ENCODE measurements around the gene BAIAP2.
"Not testable (repeated sequence)": the region's sequence is repeated elsewhere in the genome, so short reads cannot be mapped to it uniquely, and the experiment has no call there.

BAIAP2 gene

DNA sequence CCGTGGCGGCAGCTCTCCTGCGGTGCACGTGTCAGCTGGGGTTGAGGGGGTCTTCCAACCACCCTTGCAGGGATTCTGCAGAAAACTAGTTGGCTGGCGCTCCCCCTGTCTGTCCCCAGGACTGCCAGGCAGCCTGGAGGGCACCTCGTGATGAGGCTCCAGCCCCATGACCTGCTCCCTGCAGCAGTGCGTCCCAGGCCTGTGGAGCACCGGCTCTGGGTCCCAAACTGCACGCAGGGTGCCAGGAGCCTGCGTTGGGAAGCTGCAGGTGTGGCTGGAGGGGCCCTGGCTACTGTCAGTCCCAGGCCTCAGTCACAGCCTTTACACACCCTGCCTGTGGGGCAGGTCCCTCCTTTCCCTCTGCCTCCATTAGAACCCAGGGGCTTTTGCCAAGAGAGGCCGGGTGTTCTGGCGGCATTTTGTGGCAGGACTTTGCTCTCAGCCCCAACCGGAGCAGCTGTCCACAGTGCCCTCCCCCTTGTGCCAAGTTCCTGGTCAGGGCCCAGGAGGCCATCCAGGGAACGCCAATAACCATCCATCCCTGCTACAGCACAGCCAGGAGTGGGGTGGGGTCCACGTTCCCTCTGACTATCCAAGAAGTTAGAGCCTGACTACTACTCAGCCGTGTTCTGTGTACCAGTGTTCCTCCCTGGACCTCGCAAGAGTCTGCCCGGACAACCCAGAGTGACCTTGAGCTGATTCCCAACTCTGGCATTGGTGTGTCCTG lies 34.2 kb upstream of the BAIAP2 start:
- no peak for DNase-seq (ENCODE audit: low read depth in 2 of 3, low spot score in 1 of 3)

DNA sequence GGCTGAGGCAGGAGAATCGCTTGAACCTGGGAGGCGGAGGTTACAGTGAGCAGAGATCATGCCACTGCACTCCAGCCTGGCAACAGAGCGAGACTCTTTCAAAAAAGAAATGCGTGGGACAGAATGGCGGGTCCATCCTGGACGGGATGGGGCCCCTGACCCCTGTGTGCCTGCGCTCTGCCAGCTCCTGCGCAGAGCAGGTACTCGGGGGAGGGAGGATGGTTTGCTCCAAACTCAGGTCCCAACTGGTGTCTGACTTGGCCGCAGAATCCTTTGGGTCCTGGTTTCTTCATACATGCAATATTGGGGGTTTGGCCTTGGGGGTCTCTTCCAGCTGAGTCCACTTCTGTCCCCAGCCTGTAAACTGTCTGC lies 33.0 kb upstream of the BAIAP2 start:
- no peak for DNase-seq (ENCODE audit: low read depth in 2 of 3, low spot score in 1 of 3)

DNA sequence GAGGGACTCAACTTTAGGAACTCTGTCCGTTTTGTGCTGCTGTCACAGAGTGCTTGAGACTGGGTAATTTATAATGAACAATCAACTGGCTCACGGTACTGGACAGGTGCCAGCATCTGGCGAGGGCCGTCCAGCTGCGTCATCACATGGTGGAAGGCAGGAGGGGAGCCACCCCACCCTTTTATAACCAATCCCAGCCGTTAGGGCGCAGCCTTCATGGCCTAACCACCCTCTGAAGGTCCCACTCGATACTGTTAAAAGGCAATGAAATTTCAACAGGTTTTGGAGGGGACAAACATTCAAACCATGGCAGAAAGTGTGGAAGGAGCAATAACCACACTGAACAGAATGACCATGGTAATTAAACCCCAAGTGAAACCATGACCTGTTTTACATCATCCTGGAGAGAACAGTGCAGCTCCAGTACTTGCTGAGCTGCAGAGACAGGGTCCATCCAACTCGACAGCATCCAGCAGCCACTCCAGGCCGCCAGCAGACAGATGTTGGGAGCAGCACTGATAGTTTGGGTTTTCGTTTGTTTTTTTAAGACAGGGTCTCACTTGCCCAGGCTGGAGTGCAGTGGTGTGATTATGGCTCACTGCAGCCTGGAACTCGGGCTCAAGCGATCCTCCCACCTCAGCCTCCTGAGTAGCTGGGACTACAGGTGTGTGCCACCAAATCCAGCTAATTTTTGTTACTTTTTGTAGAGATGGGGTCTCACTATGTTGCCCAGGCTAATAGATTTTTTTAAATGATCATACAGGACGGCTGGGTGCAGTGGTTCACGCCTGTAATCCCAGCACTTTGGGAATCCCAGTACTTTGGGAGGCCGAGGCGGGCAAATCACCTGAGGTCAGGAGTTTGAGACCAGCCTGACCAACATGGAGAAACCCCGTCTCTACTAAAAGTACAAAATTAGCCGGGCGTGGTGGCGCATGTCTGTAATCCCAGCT lies 32.3 kb upstream of the BAIAP2 start:
- no peak for DNase-seq (ENCODE audit: low read depth in 2 of 3, low spot score in 1 of 3)

DNA sequence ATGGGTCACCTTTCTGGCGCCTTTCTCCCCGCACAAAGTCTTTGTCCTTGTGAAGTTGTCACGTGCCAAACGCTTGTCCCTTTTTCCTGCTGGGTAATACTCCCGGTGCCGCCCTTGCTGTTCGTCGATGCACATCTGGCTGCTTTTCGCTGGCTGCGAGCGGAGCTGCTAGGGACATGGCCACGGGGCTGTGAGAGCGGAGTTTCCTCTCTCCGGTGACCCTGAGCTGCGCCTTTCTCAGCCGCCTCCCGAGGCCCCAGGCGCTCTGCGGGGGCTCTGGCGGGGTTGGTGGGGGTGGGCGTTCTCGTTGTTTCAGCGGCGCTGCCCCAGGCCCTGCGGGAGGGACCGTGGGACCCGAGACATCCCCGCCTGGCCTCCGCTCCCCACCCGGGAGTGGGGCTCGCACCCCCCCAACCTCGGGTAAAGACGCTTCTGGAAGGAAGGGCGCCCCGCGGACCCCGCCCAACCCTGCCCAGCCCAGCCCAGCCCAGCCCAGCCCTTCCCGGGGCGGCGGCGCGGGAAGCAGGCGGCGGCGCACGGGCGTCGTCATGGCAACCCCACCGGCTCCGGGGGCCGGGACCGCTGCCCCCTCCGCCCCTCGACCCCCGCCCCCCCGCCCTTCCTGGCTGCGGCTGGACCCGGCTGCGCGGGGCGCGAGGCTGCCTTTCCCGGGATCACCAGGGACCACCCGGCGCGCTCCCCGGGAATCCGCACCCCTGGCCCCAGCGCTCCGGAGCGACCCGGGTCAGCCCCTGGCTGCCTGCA lies 31.1 kb upstream of the BAIAP2 start:
- no peak for DNase-seq (ENCODE audit: low read depth in 2 of 3, low spot score in 1 of 3)

DNA sequence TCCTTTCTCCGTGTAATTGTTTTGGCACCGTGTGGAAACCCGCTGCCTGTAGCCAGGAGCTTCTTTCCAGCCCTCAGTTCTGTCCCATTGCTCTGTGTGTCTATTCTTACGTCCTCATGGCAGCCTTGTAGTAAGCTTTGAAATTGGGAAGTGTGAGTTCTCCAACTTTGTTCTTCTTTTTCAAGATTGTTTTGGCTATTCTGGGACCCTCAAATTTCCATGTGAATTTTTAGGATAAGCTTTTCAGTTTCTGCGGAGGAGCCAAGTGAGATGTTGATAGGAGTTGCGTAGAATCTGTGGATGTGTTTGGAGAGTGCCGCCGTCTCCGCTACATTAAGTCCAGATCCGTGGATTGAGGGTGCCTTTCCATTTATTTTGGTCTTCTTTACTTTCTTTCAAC lies 28.1 kb upstream of the BAIAP2 start:
- no peak for DNase-seq (ENCODE audit: low read depth in 2 of 3, low spot score in 1 of 3)

DNA sequence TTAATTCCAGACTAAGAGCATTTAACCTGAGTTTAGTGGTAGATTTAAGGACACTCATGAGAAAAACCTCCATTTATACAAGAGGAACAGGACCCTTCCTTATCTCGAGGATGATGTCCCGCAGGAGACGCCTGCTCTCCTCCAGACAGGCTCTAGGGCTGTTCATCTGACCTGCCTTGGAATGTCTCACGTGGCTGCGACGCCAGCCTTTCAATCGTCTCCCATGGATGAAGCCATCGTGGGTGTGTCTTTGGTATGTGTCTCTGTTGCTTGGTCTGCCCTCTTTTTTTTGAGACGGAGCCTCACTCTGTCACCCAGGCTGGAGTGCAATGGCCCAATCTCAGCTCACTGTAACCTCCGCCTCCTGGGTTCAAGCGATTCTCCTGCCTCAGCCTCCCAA lies 26.8 kb upstream of the BAIAP2 start:
- no peak for DNase-seq (ENCODE audit: low read depth in 2 of 3, low spot score in 1 of 3)

DNA sequence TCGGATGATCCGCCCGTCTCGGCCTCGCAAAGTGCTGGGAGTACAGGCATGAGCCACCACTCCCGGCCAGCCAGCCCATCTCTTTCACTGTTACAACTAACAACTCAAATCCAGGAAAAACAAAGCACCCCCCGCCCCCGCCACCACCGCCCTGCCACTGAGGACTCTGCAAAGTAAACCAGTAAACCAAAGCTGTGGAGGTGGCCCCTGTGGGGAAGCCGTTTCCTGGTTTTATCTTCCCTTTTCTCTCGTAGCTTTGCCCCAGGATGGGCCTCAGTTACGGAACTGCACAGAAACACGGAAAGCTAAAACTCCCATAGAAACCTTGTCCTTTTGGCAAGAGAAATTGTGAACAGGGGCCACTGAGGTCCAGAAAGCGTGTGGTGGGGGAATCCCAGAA lies 25.8 kb upstream of the BAIAP2 start:
- no peak for DNase-seq (ENCODE audit: low read depth in 2 of 3, low spot score in 1 of 3)

DNA sequence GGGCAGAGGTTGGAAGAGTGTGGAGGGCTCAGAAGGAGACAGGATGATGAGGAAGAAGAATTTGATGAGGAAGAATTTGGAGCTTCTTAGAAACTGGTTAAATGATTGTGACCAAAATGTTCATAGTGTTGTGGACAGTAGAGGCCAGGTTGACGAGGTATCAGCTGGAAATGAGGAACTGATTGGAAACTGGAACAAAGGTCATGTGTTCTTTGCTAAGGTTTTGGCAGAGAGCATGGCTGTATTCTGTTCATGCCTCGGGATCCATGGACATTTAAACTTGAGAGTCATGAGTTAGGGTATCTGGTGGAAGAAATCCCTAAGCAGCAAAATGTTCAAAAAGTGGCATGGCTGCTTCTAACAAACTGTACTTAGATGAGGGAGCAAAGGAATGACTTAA lies 24.0 kb upstream of the BAIAP2 start:
- DNase-seq (ENCODE audit: low read depth in 2 of 3, low spot score in 1 of 3) = no peak

DNA sequence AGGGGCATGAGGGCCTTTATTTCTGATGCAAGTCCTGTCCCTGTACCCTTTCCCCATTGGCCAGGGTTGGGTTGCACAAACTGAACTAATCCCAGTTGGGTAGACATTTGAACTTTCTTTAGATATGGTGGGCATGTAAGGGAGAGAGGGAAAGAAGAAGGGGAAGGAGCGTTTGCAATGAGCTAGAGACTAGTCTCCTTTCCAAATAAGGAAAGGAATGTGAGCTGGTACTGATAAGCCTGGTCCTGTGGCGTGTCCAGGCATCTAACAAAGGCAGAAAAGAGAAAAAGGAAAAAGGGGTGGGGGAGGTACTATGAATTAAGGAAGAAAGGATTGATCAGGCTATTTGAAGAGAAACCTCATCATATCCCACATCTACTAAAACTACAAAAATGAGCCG lies 23.0 kb upstream of the BAIAP2 start:
- no peak for DNase-seq (ENCODE audit: low read depth in 2 of 3, low spot score in 1 of 3)

DNA sequence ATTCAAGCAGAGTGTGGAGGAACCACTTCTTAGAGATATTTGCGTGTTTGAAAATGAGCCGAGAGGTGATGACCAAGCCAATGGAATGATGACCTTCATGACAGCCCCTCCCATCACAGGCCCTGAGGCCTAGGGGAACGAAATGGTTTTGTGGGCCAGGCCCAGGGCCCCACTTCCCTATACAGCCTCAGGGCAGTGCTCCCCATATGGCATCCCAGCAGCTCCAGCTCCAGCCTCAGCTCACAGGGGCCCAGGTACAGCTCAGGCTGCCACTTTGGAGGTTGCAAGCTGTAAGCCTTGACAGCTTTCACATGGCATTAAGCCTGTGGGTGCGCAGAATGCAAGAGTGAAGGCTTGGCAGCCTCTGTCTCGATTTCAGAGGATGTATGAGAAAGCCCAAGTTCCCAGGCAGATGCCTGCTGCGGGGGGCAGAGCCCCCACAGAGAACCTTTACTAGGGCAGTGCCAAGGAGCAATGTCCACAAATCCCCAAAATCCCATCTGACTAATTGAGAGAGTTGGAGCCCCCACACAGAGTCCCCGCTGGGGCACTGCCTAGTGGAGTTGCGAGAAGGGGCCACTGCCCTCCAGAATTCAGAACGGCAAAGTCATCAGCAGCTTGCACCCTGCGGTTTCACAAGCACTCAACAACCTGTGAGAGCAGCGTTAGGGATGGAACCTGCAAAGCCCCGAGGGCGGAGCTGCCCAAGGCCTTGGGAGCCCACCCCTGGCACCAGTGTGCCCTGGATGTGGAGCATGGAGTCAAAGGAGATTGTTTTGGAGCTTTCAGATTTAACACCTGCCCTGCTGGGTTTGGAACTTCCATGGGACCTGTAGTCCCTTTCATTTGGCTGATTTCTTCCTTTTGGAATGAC lies 22.1 kb upstream of the BAIAP2 start:
- DNase-seq (ENCODE audit: low read depth in 2 of 3, low spot score in 1 of 3) = no peak

DNA sequence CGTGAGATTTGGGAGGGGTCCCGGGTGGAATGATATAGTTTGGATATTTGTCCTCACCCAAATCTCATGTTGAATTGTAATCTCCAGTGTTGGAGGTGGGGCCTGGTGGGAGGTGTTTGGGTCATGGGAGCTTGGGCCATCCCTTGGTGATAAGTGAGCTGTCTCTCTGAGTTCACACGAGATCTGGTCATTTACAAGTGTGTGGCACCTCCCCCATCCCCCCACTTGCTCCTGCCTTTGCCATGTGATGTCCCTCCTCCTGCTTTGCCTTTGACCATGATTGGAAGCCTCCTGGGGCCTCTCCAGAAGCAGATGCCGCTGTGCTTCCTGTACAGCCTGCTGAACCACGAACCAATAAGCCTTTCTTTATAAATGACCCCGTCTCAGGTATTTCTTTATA lies 21.3 kb upstream of the BAIAP2 start:
- DNase-seq (ENCODE audit: low read depth in 2 of 3, low spot score in 1 of 3) = no peak

DNA sequence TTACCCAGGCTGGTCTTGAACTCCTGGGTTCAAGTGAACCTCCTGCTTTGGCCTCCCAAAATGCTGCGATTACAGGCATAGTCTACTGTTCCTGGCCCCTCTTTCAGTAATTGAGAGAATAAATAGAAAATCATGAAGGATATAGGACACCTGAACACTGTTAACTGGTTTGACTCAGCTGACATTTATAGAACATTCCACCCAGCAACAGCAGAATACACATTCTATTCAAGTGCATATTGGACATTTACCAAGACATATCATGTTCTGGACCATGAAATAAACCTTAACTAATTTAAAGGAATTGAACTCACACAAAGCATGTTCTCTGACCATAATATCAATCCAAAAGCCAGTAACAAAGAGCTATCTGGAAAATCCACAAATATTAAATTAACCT lies 19.8 kb upstream of the BAIAP2 start:
- DNase-seq (ENCODE audit: low read depth in 2 of 3, low spot score in 1 of 3) = no peak

DNA sequence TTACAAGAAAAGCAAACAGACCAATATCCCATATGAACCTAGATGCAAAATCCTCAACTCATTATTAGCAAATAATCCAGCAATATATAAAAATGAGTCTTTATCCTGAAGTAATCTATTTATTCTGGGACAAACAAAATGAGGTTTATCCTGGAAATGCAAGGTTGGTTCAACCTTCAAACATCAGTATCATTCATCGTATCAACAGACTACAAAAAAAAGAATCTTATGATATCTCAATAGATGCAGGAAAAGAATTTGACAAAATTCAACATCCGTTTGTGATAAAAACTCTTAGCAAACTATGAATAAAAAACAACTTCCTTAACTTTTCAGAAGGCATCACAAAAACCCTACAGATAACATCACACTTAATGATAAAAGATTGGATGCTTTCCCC lies 18.4 kb upstream of the BAIAP2 start:
- no peak for DNase-seq (ENCODE audit: low read depth in 2 of 3, low spot score in 1 of 3)

DNA sequence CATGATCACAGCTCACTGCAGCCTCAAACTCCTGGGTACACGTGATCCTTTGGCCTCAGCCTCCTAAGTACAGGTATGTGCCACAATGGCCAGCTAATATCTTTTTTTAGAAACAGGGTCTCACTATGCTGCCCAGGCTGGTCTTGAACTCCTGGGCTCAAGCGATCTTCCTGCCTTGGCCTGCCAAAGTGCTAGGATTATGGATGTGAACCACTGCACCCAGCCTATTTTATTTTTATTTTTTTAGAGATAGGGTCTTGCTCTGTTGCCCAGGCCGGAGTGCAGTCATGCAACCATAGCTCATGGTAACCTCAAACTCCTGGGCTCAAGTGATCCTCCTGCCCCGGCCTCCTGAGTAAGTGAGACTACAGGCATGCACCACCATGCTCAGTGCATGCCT lies 17.6 kb upstream of the BAIAP2 start:
- DNase-seq (ENCODE audit: low read depth in 2 of 3, low spot score in 1 of 3) = not testable (repeated sequence)

DNA sequence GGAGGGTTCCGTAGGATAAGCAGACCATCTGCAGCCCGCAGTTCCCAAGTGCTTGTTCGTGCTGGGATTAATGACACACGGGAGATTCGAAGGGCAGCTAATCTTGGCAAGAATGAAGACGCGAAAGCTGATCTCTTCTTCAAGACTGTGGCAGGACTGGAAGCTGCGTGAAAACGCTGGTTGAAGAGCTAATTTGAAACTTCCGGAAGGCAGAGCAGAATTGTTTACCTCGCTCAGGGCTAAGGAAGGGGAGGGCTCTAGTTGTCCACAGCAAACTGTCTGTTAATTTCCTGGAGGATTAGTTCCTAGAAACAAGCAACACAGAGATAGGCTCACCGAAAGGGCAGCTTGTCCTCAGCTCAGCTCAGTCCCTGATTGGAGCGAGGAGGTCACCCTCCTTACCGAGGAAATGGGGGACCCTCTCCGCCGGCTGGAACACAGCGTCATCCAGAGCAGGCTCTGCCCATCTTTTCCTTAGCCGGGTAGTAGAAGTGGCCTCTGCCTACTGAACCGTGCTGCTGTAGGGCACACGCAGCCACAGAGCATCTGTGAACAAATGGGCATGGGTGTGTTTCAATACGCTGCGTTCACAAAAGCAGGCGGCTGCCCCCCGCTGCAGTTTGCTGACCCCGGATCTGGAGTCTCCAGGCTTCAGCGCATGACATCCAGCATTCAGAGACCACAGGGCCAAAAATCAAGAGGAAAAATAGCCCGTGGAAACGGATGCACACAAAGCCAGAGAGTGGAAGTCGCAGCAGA lies 16.7 kb upstream of the BAIAP2 start:
- no peak for DNase-seq (ENCODE audit: low read depth in 2 of 3, low spot score in 1 of 3)

DNA sequence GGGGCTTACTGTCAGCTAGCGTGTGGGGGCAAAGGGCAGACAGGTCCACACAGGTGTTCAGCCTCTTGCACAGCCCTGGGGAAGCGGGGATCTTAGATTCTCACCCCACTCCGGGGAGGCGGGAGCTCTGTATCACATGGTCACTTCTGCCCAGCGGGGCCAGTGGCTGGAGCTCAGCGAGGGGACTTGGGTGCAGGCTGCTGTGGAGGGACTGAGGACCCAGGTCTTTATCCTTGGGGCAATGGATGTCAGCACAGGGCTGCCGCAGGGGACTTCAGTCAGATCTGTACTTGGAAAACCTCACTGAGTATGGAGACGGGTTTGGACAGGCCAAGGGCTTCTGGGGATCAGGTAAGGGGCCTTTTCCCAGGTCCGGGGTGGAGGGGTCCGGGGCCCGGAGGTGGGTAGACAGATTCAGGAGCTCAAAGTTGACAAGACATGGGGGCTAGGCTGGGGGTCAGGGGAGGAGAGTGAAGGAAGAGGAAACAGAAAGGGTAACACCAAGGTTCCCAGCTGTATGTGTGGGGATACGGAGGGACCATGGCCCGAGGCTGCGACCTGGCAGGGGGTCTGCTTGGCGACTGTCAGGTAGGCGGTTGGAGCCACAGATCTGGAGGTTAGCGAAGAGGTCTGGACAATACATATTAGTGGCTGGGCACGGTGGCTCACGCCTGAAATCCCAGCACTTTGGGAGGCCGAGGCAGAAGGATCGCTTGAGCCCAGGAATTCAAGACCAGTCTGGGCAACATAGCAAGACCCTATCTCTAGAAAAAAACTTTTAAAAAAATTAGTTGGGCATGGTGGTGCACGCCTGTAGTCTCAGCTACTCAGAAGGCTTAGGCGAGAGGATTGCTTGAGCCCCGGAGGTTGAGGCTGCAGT lies 15.1 kb upstream of the BAIAP2 start:
- DNase-seq (ENCODE audit: low read depth in 2 of 3, low spot score in 1 of 3) = no peak

DNA sequence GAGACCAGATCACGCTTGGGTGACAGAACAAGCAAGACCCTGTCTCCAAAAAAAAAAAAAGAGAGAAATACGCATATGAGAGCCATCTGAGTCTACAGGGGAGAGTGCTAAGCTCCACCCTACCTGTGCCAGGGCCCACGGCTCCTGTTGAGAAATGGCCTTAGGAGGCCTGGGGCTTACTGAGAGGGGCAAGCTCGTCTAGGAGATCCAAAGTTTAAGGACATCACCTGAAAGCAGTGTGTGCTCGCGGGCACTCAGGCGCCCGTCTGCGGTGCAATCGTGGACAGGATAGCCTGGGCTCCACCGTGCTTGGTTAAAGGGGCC lies 14.5 kb upstream of the BAIAP2 start:
- DNase-seq (ENCODE audit: low read depth in 2 of 3, low spot score in 1 of 3) = no peak

DNA sequence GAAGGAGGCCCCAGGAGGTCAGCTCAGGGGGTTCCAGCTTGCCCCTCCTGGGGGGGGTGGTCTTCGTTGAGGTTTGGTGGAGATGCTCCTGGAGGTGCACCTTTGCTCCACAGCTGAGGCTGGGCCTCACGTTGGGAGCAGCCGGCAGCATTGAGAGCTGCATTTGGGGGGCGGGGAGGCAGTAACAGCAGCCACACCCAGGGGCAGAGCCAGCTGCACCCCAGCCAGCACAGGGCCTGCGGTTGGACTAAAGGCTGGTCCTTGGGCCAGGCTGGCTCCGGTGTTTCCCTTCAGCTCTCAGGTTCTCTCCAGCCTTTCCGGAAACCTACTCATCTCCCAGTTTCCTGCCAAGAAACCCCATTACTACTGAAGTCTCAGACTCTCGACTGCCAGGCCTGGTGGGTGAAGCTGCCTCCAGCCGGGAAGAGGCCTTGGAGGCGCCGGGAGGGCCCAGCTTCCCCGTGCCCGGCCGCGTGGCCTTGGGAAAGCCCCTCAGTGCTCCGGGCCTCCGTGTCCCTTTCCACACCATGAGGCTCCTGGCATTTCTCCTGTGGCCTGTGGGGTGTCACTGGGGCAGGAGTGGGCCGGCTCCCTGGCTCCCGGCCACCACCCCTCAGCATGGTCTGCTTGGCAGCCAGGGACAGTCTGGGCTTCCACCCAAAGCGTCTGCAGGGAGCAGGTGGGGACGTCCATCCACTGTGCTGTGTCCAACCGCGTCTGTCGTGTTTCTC lies 14.0 kb upstream of the BAIAP2 start:
- DNase-seq (ENCODE audit: low read depth in 2 of 3, low spot score in 1 of 3) = no peak

Measured in stimulated activated CD4-positive, alpha-beta T cell treated with anti-CD3 and anti-CD28 coated beads, Interleukin-12 subunit alpha, Interleukin-12 subunit beta, amount 100 ng/mL, for 48 hours (primary cell).